OCI-LY3 (cell line): ENCODE results near the gene ASCC1.

Source experiments
- H2AFZ ChIP-seq: fragments of 200-600, 300-600 bp; shearing (Covaris generic); 2 replicates; pipeline ENCODE4 v1.6.0; 2014; ENCODE audit warnings: antibody characterized with exemption, low read depth, low read length
- H3K27ac ChIP-seq: fragments of 200-600, 300-600 bp; sonication (generic); 2 replicates; pipeline ENCODE4 v1.5.1; 2014; ENCODE audit warnings: mild to moderate bottlenecking, low read length, moderate library complexity, mixed read lengths
- H3K27me3 ChIP-seq: fragments of 200-600, 300-600 bp; sonication (generic); 2 replicates; pipeline ENCODE4 v1.6.1; 2014; ENCODE audit warnings: low read depth, low read length, mixed read lengths
- H3K36me3 ChIP-seq: fragments of 200-600, 300-600 bp; sonication (generic); replicated peaks from 2 replicates; pipeline ENCODE3; 2014; ENCODE audit warnings: low read depth, low read length, mixed read lengths
- H3K4me1 ChIP-seq: fragments of 300-600, 200-600 bp; sonication (generic); 2 replicates; pipeline ENCODE4 v1.6.1; 2014; ENCODE audit warnings: low read length, mixed read lengths
- H3K4me2 ChIP-seq: fragments of 200-600, 300-600 bp; sonication (generic); 2 replicates; pipeline ENCODE4 v1.6.1; 2014; ENCODE audit warnings: low read length, mixed read lengths
- H3K4me3 ChIP-seq: fragments of 300-600, 200-600 bp; sonication (generic); 2 replicates; pipeline ENCODE4 v1.5.1; 2014; ENCODE audit warnings: antibody characterized with exemption, mild to moderate bottlenecking, low read length, moderate library complexity
- H3K79me2 ChIP-seq: fragments of 300-600, 200-600 bp; shearing (Covaris generic); 2 replicates; pipeline ENCODE4 v1.6.1; 2014; ENCODE audit warnings: mild to moderate bottlenecking, low read length, mixed read lengths
- H3K9ac ChIP-seq: fragments of 300-600, 200-600 bp; shearing (Covaris generic); 2 replicates; pipeline ENCODE4 v1.6.0; 2014; ENCODE audit warnings: mild to moderate bottlenecking, low read length, moderate library complexity
- H3K9me3 ChIP-seq: fragments of 200-600, 300-600 bp; shearing (Covaris generic); 2 replicates; pipeline ENCODE4 v1.6.1; 2014; ENCODE audit warnings: low read length, mixed read lengths; ENCODE audit not compliant: insufficient read depth
- H4K20me1 ChIP-seq: fragments of 200-600, 300-600 bp; sonication (generic); 2 replicates; pipeline ENCODE4 v1.6.1; 2016; ENCODE audit warnings: low read length, mixed read lengths; ENCODE audit not compliant: insufficient read depth
- CTCF ChIP-seq: fragments of 200-600, 300-600 bp; sonication (generic); IDR thresholded peaks from 2 replicates; pipeline ENCODE4 v1.5.1; 2014; ENCODE audit warnings: antibody characterized with exemption, low read length, low read depth
- EZH2phosphoT487 ChIP-seq: fragments of 200-600 bp; shearing (Covaris generic); IDR thresholded peaks from 2 replicates; pipeline ENCODE4 v1.6.1; 2018; ENCODE audit warnings: antibody characterized with exemption, mixed run types, low read depth

ASCC1 gene

GRCh38 chr10:72248468-72249151 is 32.5 kb upstream of the ASCC1 start:
- Histone ChIP-seq H3K9ac (peak overlapping the region; percentile 61), H3K4me2 (peak overlapping the region; percentile 90), H3K27me3 (no peaks in the 10 kb centered on the region), H3K27ac (peak overlapping the region; percentile 87), H4K20me1 (no peaks in the 10 kb centered on the region), H3K36me3 (no peaks in the 10 kb centered on the region), H3K4me1 (peaks cover 32% of the 10 kb centered on the region), H2AFZ (peak overlapping the region; percentile 77), H3K9me3 (no peaks in the 10 kb centered on the region), H3K79me2 (no peaks in the 10 kb centered on the region), H3K4me3 (peak overlapping the region; percentile 71)
- TF ChIP-seq EZH2phosphoT487: no peak
- TF ChIP-seq CTCF: no peak

- peaks cover 35% of the 10 kb centered on the region for H3K4me1 ChIP-seq
Observed at GRCh38 chr10:72245949-72246525, 30.0 kb upstream of the ASCC1 start.

GRCh38 chr10:72244573-72245038 is 28.5 kb upstream of the ASCC1 start:
- H3K9me3 ChIP-seq: no peaks in the 10 kb centered on the region
- no peaks in the 10 kb centered on the region for H3K79me2 ChIP-seq
- no peak overlapping the region for H3K4me2 ChIP-seq

More at GRCh38 chr10:72245949-72246525, 30.0 kb upstream of the ASCC1 start:
- H3K9ac ChIP-seq: no peak overlapping the region
- no peaks in the 10 kb centered on the region for H4K20me1 ChIP-seq
- no peaks in the 10 kb centered on the region for H3K27me3 ChIP-seq
- H3K4me3 ChIP-seq: no peak overlapping the region
- no peaks in the 10 kb centered on the region for H3K9me3 ChIP-seq
- no peaks in the 10 kb centered on the region for H3K79me2 ChIP-seq
- TF ChIP-seq CTCF (no peak), EZH2phosphoT487 (no peak)
- H3K36me3 ChIP-seq: no peaks in the 10 kb centered on the region
- H3K27ac ChIP-seq: no peak overlapping the region
- H2AFZ ChIP-seq: no peak overlapping the region
- no peak overlapping the region for H3K4me2 ChIP-seq

More at GRCh38 chr10:72244573-72245038, 28.5 kb upstream of the ASCC1 start:
- Histone ChIP-seq H4K20me1 (no peaks in the 10 kb centered on the region), H3K9ac (no peak overlapping the region), H3K27me3 (no peaks in the 10 kb centered on the region), H3K4me1 (peaks cover 35% of the 10 kb centered on the region), H2AFZ (no peak overlapping the region), H3K27ac (no peak overlapping the region), H3K4me3 (no peak overlapping the region), H3K36me3 (no peaks in the 10 kb centered on the region)
- TF ChIP-seq CTCF (no peak), EZH2phosphoT487 (no peak)
